AG09319 (cell line): ENCODE data around the gene LZTS3.
"Not testable (repeated sequence)": the region's sequence is repeated elsewhere in the genome, so short reads cannot be mapped to it uniquely, and the experiment has no call there.

ENCODE experiments used
- DNase-seq: peaks from one replicate; pipeline ENCODE4 v3.0.0-alpha.2; 2010; ENCODE audit warnings: low read depth; ENCODE audit errors: extremely low read depth
- CTCF ChIP-seq: IDR thresholded peaks from 2 replicates; pipeline ENCODE4 v1.5.1; 2011; ENCODE audit warnings: low read depth, mild to moderate bottlenecking, inconsistent platforms, low read length, moderate library complexity

The LZTS3 gene

GRCh38 chr20:3135507-3136070 is 37.8 kb downstream of the LZTS3 start:
- DNase-seq, result no peak
- no peak for TF ChIP-seq CTCF

DNA sequence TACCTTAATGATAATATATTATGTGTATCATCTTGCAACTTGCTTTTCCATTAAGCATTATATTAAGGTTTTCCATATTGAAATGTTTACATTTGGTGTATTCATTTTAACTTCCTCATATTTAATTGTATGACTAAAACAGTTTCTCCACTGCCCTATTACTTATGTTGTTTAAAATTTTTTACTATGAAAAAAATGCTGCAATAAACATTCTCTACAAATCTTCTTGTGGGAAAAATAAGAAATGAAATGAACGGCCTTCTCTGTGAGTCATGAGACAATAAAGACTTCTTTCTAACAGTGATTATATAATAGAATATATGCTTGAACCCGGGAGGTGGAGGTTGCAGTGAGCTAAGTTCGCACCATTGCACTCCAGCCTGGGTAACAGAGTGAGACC is 39.2 kb downstream of the LZTS3 start:
- no peak for DNase-seq
- no peak for TF ChIP-seq CTCF

DNA sequence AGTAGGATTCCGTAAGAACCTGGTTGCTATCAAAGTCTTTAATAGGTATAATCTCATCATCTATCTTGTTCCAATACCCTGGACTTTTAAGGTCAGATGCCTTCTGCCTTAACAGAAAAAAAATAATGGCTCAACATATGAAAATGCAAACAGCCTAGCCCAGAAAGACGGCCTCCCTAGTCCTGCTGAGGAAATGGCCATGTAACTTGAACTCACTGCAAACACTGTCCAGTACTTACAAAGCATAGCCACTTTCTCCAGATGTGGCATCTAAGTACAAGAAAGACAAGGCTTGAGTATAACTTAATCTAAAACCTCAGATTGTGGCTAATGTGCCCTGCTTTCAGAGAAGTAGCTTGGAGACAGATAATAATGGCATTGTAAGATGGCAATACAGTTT is 40.2 kb downstream of the LZTS3 start:
- DNase-seq, result no peak
- TF ChIP-seq CTCF, result no peak

DNA sequence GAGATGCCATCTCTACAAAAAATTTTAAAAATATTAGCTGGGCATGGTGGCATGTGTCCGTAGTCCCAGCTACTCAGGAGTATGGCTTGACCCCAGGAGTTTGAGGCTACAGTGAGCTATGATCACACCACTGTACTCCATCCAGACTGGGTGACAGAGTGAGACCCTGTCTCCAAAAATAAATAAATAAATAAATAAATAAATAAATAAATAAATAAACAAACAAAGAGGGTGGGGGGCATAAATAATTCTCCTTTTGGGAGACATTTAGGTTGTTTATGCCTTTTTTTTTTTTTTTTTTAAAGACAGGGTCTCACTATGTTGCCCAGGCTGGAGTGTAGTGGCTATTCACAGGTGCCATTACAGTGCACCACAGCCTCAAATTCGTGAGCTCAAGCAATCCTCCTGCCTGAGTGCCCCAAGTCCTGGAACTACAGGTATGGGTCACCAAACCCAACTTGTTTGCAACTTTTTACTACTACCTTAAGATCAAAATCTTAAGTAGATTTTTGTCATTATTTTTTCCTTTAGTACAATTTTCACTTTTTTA is 43.2 kb downstream of the LZTS3 start:
- DNase-seq, result no peak
- TF ChIP-seq CTCF, result no peak

DNA sequence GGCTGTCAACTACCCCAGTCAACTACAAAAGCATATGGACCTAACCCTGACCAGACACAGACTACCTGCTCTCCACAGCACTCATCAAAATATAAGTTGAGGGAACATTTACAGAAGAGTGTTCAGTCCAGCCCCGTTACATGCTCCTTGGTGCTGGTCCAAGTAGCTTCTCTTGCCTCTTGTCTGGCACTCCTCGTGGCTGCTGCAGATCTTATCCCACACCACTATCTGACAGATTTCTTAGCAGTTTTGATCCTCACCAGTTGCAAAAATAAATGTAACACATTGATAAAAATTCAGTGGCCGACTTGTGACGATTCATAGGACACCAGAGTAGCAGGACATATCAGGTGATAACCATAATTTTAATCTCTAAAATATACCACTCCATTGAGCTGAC is 44.3 kb downstream of the LZTS3 start:
- DNase-seq, result no peak
- no peak for TF ChIP-seq CTCF

DNA sequence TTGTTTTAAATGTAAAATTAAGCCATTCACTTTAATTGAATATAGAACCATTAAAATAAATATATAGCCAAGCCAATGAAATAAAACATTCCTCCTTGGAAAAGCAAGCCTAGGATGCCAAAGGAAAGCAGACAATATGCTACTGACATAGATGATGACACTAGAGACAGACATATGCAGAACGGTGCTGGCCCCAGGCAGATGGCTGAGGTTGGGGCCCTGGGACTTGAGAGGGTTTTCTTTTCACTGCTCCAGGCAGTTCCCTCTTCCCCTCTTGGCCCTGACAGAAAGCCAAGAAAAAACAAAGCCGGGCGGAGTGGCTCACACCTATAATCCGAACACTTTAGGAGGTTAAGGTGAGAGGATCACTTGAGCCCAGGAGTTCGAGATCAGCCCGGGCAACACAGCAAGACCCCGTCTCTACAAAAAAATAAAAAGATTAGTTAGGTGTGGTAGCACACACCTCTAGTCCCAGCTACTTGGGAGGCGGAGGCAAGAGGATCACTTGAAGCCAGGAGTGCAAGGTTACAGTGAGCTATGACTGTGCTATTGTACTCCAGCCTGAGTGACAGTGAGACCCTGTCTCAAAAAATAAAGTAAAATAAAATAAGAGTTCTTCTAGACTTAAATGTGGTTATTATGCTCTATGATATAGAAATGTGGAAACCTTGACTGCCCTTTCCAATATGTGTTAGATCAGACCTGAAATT is 44.9 kb downstream of the LZTS3 start:
- no peak for TF ChIP-seq CTCF
- DNase-seq, result no peak

DNA sequence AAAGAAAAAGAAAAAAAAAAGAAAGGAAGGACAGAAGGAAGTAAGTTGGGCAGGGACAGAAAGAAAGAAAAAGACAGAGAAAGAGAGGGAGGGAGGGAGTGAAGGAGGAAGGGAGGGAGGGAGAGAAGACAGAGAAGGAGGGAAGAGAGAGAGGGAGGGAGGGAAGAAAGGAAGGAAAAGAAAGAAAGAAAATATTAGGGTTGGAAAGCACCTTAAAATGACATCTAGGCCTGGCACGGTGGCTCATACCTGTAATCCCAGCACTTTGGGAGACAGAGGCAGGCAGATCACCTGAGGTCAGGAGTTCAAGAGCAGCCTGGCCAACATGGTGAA is 46.9 kb downstream of the LZTS3 start:
- TF ChIP-seq CTCF, result no peak
- no peak for DNase-seq

DNA sequence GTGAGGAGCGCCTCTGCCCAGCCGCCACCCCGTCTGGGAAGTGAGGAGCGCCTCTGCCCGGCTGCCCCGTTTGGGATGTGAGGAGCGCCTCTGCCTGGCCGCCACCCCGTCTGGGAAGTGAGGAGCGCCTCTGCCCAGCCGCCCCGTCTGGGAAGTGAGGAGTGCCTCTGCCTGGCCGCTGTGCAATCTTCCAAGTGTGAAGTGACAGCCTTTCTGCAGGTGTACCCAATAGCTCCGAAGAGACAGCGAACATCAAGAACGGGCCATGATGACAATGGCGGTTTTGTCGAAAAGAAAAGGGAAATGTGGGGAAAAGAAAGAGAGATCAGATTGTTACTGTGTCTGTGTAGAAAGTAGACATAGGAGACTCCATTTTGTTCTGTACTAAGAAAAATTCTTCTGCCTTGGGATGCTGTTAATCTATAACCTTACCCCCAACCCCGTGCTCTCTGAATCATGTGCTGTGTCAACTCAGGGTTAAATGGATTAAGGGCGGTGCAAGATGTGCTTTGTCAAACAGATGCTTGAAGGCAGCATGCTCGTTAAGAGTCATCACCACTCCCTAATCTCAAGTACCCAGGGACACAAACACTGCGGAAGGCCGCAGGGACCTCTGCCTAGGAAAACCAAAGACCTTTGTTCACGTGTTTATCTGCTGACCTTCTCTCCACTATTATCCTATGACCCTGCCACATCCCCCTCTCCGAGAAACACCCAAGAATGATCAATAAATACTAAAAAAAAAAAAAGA is 47.4 kb downstream of the LZTS3 start:
- DNase-seq, result not testable (repeated sequence)

- not testable (repeated sequence) for DNase-seq
Measured at GRCh38 chr20:3124773-3125560, 48.4 kb downstream of the LZTS3 start.

DNA sequence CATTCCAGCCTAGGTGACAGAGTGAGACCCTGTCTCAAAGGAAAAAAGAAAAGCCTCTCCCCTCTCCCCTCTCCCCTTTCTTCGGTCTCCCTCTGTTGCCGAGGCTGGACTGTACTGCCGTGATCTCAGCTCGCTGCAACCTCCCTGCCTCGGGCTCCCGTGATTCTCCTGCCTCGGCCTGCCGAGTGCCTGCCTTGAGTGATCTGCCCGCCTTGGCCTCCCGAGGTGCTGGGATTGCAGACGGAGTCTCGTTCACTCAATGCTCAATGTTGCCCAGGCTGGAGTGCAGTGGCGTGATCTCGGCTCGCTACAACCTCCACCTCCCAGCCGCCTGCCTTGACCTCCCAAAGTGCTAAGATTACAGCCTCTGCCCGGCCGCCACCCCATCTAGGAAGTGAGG is 49.2 kb downstream of the LZTS3 start:
- not testable (repeated sequence) for DNase-seq
